Gastroesophageal sphincter (tissue), 4 donors: ENCODE results near the gene ECE2. TPM values are rescaled to one million over a fixed set of nuclear protein-coding genes. Genes with fewer than 3 reads are reported as not detected.

Experiments
- ATAC-seq: fragments of 150-250 bp; one replicate; pipeline ENCODE4 v1.9.1; 2016; ENCODE audit warnings: mild to moderate bottlenecking, moderate library complexity
- H3K27ac ChIP-seq, 4 donors: fragments of 200-600 bp; sonication (generic) in 3 of 4; 1 replicate in 3 of 4; 2 replicates in 1 of 4; pipeline ENCODE4 v1.5.1; 2016 to 2019
- H3K27me3 ChIP-seq: fragments of 200-600 bp; sonication (generic); one replicate; pipeline ENCODE4 v1.5.1; 2019
- H3K36me3 ChIP-seq, 2 donors: fragments of 200-600 bp; sonication (generic); one replicate each; pipeline ENCODE4 v1.5.1; 2019; ENCODE audit warnings: control low read depth in 1 of 2
- H3K4me1 ChIP-seq, 3 donors: fragments of 200-600 bp; sonication (generic); 1 replicate in 2 of 3; 2 replicates in 1 of 3; pipeline ENCODE4 v1.5.1; 2016 to 2019; ENCODE audit warnings: control low read depth in 2 of 3
- H3K4me3 ChIP-seq, 2 donors: fragments of 200-600 bp; sonication (generic); one replicate each; pipeline ENCODE4 v1.5.1; 2019; ENCODE audit warnings: mild to moderate bottlenecking in 1 of 2, moderate library complexity in 1 of 2
- H3K9me3 ChIP-seq, 3 donors: fragments of 200-600 bp; sonication (generic); one replicate each; pipeline ENCODE4 v1.5.1; 2017 to 2019; ENCODE audit warnings: control low read depth in 2 of 3
- CTCF ChIP-seq, 4 experiments: fragments of 200-600 bp in 2 of 4; fragments of 450-650 bp in 2 of 4; sonication (generic) in 1 of 4; IDR thresholded peaks; one replicate each; pipeline ENCODE4 v1.5.1; 2017 to 2019; ENCODE audit warnings: antibody characterized with exemption in 4 of 4, mild to moderate bottlenecking in 2 of 4, moderate library complexity in 2 of 4
- EP300 ChIP-seq: sonication (generic); formaldehyde crosslinking; IDR thresholded peaks from one replicate; pipeline ENCODE4 v1.6.1; 2017; ENCODE audit warnings: antibody characterized with exemption, mild to moderate bottlenecking
- POLR2A ChIP-seq, 2 donors: fragments of 450-650 bp; IDR thresholded peaks; one replicate each; pipeline ENCODE4 v1.6.1; 2017; ENCODE audit warnings: antibody characterized with exemption in 2 of 2, mild to moderate bottlenecking in 2 of 2, moderate library complexity in 1 of 2
- POLR2AphosphoS5 ChIP-seq: sonication (generic); formaldehyde crosslinking; IDR thresholded peaks from one replicate; pipeline ENCODE4 v1.6.1; 2017; ENCODE audit warnings: antibody characterized with exemption
- WGBS, 2 donors: methylation state at CpG; one replicate each; pipeline ENCODE4 v1.1.5; 2018; ENCODE audit warnings: low coverage in 1 of 2; 5-methylcytosine and 5-hydroxymethylcytosine counted together
- total RNA-seq, 4 donors: library from RNA; depleted of rRNA; stranded (reverse); fragments of >200 nt; gene quantifications; one replicate each; pipeline ENCODE4 v1.1.0, GENCODE V29; 2016

ECE2 gene
- total RNA-seq, 4 donors from 2014 or later: 0.12 to 0.67 (median 0.52) TPM

- no peak for TF ChIP-seq EP300
- TF ChIP-seq POLR2A (IDR thresholded peaks at IDR 0.05): no peak
- TF ChIP-seq POLR2AphosphoS5: no peak
- TF ChIP-seq CTCF (IDR thresholded peaks at IDR 0.05): no peak
- H3K27me3 ChIP-seq: no peaks in the 10 kb centered on the region
- peak overlapping the region in 1 of 2 donors; percentile 86 for H3K4me3 ChIP-seq
- H3K27ac ChIP-seq: peak overlapping the region in 3 of 4 donors; percentile 93 to 100 (median 99)
- peaks cover 0 to 41% of the 10 kb centered on the region in 2 donors for H3K36me3 ChIP-seq
- peaks cover 3 to 76% (median 51%) of the 10 kb centered on the region in 3 donors for H3K4me1 ChIP-seq
- WGBS, 2 donors: 55 to 71% methylated on average over 1 to 5 of the region's 5 CpGs
- H3K9me3 ChIP-seq: no peaks in the 10 kb centered on the region
- ATAC-seq: no peak
These were observed 41.4 kb downstream of the ECE2 start for GRCh38 chr3:184317201-184317600.

GRCh38 chr3:184320104-184320445 is 44.3 kb downstream of the ECE2 start:
- Histone ChIP-seq H3K9me3 (no peaks in the 10 kb centered on the region), H3K27ac (peak overlapping the region; percentile 80 to 99 (median 94)), H3K4me3 (peak overlapping the region in 1 of 2 donors; percentile 46), H3K4me1 (peaks cover 3 to 89% (median 48%) of the 10 kb centered on the region in 3 donors), H3K36me3 (peaks cover 0 to 70% of the 10 kb centered on the region in 2 donors), H3K27me3 (no peaks in the 10 kb centered on the region)
- TF ChIP-seq POLR2AphosphoS5 (peak; percentile 87), CTCF (IDR thresholded peaks at IDR 0.05) (peak in 1 of 4 experiments; percentile 33), POLR2A (IDR thresholded peaks at IDR 0.05) (no peak)
- WGBS, 2 donors: 0% methylated on average over 2 of the region's 4 CpGs; no CpG with 5 or more reads in 1 of the 2 donors
- ATAC-seq: peak; percentile 94

- no peak for ATAC-seq
- H3K36me3 ChIP-seq: peaks cover 9 to 86% of the 10 kb centered on the region in 2 donors
- WGBS, 2 donors: 40% methylated on average over 1 of the region's 5 CpGs; no CpG with 5 or more reads in 1 of the 2 donors
- peak overlapping the region in 3 of 4 donors; percentile 93 to 99 (median 94) for H3K27ac ChIP-seq
- H3K9me3 ChIP-seq: no peaks in the 10 kb centered on the region
- H3K4me3 ChIP-seq: no peak overlapping the region
- TF ChIP-seq EP300: no peak
- TF ChIP-seq POLR2A (IDR thresholded peaks at IDR 0.05): no peak
- TF ChIP-seq POLR2AphosphoS5: no peak
- H3K27me3 ChIP-seq: no peaks in the 10 kb centered on the region
- peaks cover 3 to 76% (median 41%) of the 10 kb centered on the region in 3 donors for H3K4me1 ChIP-seq
These were observed 45.8 kb downstream of the ECE2 start for GRCh38 chr3:184321666-184322065.

GRCh38 chr3:184322731-184323487 is 47.1 kb downstream of the ECE2 start:
- no peaks in the 10 kb centered on the region for H3K27me3 ChIP-seq
- WGBS, 2 donors: 61 to 80% methylated on average over 4 to 6 of the region's 20 CpGs
- ATAC-seq: peak; percentile 40

GRCh38 chr3:184323696-184324095 is 47.9 kb downstream of the ECE2 start:
- Histone ChIP-seq H3K9me3 (no peaks in the 10 kb centered on the region), H3K4me1 (peaks cover 3 to 56% (median 28%) of the 10 kb centered on the region in 3 donors), H3K36me3 (peaks cover 19 to 86% of the 10 kb centered on the region in 2 donors), H3K4me3 (no peak overlapping the region), H3K27ac (peak overlapping the region in 3 of 4 donors; percentile 52 to 99 (median 93)), H3K27me3 (no peaks in the 10 kb centered on the region)
- TF ChIP-seq EP300: no peak
- TF ChIP-seq CTCF (IDR thresholded peaks at IDR 0.05): no peak
- TF ChIP-seq POLR2A (IDR thresholded peaks at IDR 0.05): no peak
- no peak for TF ChIP-seq POLR2AphosphoS5
- WGBS, 2 donors: 75 to 88% methylated on average over 4 to 6 of the region's 8 CpGs
- no peak for ATAC-seq

More at GRCh38 chr3:184322731-184323487, 47.1 kb downstream of the ECE2 start:
- peak overlapping the region in 3 of 4 donors; percentile 93 to 99 (median 94) for H3K27ac ChIP-seq
- no peak overlapping the region for H3K4me3 ChIP-seq
- peaks cover 3 to 64% (median 33%) of the 10 kb centered on the region in 3 donors for H3K4me1 ChIP-seq
- H3K9me3 ChIP-seq: no peaks in the 10 kb centered on the region
- peaks cover 19 to 86% of the 10 kb centered on the region in 2 donors for H3K36me3 ChIP-seq
- TF ChIP-seq POLR2AphosphoS5: no peak
- no peak for TF ChIP-seq CTCF (IDR thresholded peaks at IDR 0.05)
- TF ChIP-seq EP300: no peak
- no peak for TF ChIP-seq POLR2A (IDR thresholded peaks at IDR 0.05)
